NB4 (cell line): ENCODE data around the gene LRRFIP2.

ENCODE experiments used
- POLR2A ChIP-seq: IDR thresholded peaks from 2 replicates; pipeline ENCODE4 v1.6.1; 2011; ENCODE audit warnings: mild to moderate bottlenecking; ENCODE audit not compliant: insufficient read length; ENCODE audit errors: extremely low read depth
- TF ChIP-seq, protein P1 (sequence below): IDR thresholded peaks from one replicate; pipeline ENCODE4 v1.5.1; 2012; ENCODE audit warnings: low read depth, low read length

GRCh38 chr3:37041546-37042195 is 132.7 kb downstream of the LRRFIP2 start:
- TF ChIP-seq POLR2A: no peak
- TF ChIP-seq, protein P1, sequence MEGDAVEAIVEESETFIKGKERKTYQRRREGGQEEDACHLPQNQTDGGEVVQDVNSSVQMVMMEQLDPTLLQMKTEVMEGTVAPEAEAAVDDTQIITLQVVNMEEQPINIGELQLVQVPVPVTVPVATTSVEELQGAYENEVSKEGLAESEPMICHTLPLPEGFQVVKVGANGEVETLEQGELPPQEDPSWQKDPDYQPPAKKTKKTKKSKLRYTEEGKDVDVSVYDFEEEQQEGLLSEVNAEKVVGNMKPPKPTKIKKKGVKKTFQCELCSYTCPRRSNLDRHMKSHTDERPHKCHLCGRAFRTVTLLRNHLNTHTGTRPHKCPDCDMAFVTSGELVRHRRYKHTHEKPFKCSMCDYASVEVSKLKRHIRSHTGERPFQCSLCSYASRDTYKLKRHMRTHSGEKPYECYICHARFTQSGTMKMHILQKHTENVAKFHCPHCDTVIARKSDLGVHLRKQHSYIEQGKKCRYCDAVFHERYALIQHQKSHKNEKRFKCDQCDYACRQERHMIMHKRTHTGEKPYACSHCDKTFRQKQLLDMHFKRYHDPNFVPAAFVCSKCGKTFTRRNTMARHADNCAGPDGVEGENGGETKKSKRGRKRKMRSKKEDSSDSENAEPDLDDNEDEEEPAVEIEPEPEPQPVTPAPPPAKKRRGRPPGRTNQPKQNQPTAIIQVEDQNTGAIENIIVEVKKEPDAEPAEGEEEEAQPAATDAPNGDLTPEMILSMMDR: no peak
